ENCODE results near the gene FRMPD4.

Gene FRMPD4

GRCh38 chrX:12401252-12401651 lies 263.0 kb downstream of the FRMPD4 start:
- no peak for DNase-seq (ENCODE audit: extremely low spot score)
- ChIA-PET CTCF (no interaction called here), POLR2A (no interaction called here)
- TF ChIP-seq CTCF (IDR thresholded peaks at IDR 0.05; ENCODE audit: control extremely low read depth, extremely low read depth, low read depth, missing control alignments), result no peak

- ChIA-PET POLR2A (no interaction called here), CTCF (no interaction called here)
- no peak for DNase-seq (ENCODE audit: extremely low spot score)
- TF ChIP-seq CTCF (IDR thresholded peaks at IDR 0.05; ENCODE audit: control extremely low read depth, extremely low read depth, low read depth, missing control alignments), result no peak
Measured at GRCh38 chrX:12403474-12404082, 265.3 kb downstream of the FRMPD4 start.

DNA sequence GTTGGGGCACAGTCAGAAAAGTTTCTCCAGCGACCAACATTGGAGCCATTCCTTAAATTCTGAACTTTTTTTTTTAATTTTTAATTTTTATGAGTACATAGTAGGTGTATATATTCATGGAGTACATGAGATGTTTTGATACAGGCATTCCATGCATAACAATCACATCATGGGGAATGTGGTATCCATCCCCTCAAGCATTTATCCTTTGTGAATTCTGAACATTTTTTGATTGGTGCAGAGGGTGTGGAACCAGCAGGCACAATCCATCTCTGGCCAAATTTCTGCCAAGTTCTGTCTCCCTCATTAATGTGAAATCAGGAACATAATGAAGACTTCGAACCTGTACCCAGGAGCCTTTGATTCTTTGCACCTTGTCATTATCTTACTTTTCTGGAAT lies 267.0 kb downstream of the FRMPD4 start:
- DNase-seq (ENCODE audit: extremely low spot score), result no peak
- POLR2A ChIA-PET, result no interaction called here
- TF ChIP-seq CTCF (IDR thresholded peaks at IDR 0.05; ENCODE audit: control extremely low read depth, extremely low read depth, low read depth, missing control alignments), result no peak
- CTCF ChIA-PET, result no interaction called here

GRCh38 chrX:12410523-12410922 lies 272.2 kb downstream of the FRMPD4 start:
- POLR2A ChIA-PET, result no interaction called here
- no peak for TF ChIP-seq CTCF (IDR thresholded peaks at IDR 0.05; ENCODE audit: control extremely low read depth, extremely low read depth, low read depth, missing control alignments)
- CTCF ChIA-PET, result no interaction called here
- DNase-seq (ENCODE audit: extremely low spot score), result no peak

- POLR2A ChIA-PET, result interaction anchor here (0.6 kb wide), 1 partner anchor 1482 kb away, joined by 3 read pairs; no protein-coding TSS in a partner anchor
- CTCF ChIA-PET, result no interaction called here
- DNase-seq (ENCODE audit: extremely low spot score), result no peak
- no peak for TF ChIP-seq CTCF (IDR thresholded peaks at IDR 0.05; ENCODE audit: control extremely low read depth, extremely low read depth, low read depth, missing control alignments)
Measured at GRCh38 chrX:12411831-12412230, 273.6 kb downstream of the FRMPD4 start.

DNA sequence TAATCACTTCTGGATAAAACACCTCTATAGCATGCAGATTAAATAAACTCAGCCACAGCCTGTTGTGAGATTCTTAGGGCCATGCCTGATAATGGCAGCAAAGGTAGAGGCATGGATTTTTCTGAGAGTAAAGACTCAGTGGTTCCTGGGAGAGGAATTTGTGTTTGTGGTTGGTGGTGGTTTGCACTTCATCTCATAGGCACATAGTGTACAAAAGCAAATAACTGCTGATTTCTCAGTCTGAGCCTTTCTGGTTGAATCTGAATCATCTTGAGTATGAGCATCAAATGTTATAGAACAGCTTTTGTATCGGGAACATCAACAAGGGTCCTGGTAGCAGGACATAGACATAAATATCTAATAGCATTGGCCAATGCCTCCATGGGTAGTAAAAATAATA lies 274.3 kb downstream of the FRMPD4 start:
- ChIA-PET POLR2A (no interaction called here), CTCF (no interaction called here)
- TF ChIP-seq CTCF (IDR thresholded peaks at IDR 0.05; ENCODE audit: control extremely low read depth, extremely low read depth, low read depth, missing control alignments), result no peak
- no peak for DNase-seq (ENCODE audit: extremely low spot score)

- DNase-seq (ENCODE audit: extremely low spot score), result no peak
- ChIA-PET CTCF (no interaction called here), POLR2A (no interaction called here)
- no peak for TF ChIP-seq CTCF (IDR thresholded peaks at IDR 0.05; ENCODE audit: control extremely low read depth, extremely low read depth, low read depth, missing control alignments)
Measured at GRCh38 chrX:12419591-12419990, 281.3 kb downstream of the FRMPD4 start.

All from GM10248 (cell line).